Smooth muscle cell (in vitro differentiated cells): ENCODE data around the gene GBA3. TPM values are rescaled to one million over a fixed set of nuclear protein-coding genes. Genes with fewer than 3 reads are reported as not detected.

Source experiments
- DNase-seq: peaks from one replicate; lab custom pipeline; 2025; ENCODE audit not compliant: unreplicated experiment; lab: John Stamatoyannopoulos, UW
- H2AFZ ChIP-seq: fragments of 200-600 bp; sonication (generic); 2 replicates; pipeline ENCODE4 v1.6.0; 2016; ENCODE audit warnings: antibody characterized with exemption, low read depth, mild to moderate bottlenecking
- H3F3A ChIP-seq: fragments of 200-600 bp; sonication (generic); 2 replicates; pipeline ENCODE4 v1.6.0; 2017; ENCODE audit warnings: antibody characterized with exemption, low read depth
- H3K27ac ChIP-seq: fragments of 200-600 bp; sonication (generic); 2 replicates; pipeline ENCODE4 v1.5.1; 2016; ENCODE audit warnings: low read depth, mild to moderate bottlenecking
- H3K27me3 ChIP-seq: fragments of 200-600 bp; sonication (generic); 2 replicates; pipeline ENCODE4 v1.6.1; 2016; ENCODE audit warnings: low read depth, mild to moderate bottlenecking
- H3K36me3 ChIP-seq: fragments of 200-600 bp; sonication (generic); 2 replicates; pipeline ENCODE4 v1.5.1; 2016; ENCODE audit warnings: low read depth
- H3K4me1 ChIP-seq: fragments of 200-600 bp; sonication (generic); 2 replicates; pipeline ENCODE4 v1.5.1; 2016; ENCODE audit warnings: low read depth
- H3K4me2 ChIP-seq: fragments of 200-600 bp; sonication (generic); 2 replicates; pipeline ENCODE4 v1.6.0; 2016; ENCODE audit warnings: mild to moderate bottlenecking
- H3K4me3 ChIP-seq: fragments of 200-600 bp; sonication (generic); 2 replicates; pipeline ENCODE4 v1.5.1; 2016; ENCODE audit warnings: mild to moderate bottlenecking
- H3K79me2 ChIP-seq: fragments of 200-600 bp; sonication (generic); 2 replicates; pipeline ENCODE4 v1.6.0; 2016; ENCODE audit warnings: low read depth, mild to moderate bottlenecking
- H3K9ac ChIP-seq: fragments of 200-600 bp; sonication (generic); 2 replicates; pipeline ENCODE4 v1.6.0; 2016; ENCODE audit warnings: low read depth
- H3K9me3 ChIP-seq: fragments of 200-600 bp; sonication (generic); replicated peaks from 2 replicates; pipeline ENCODE4 v1.5.1; 2016; ENCODE audit warnings: low read depth
- H4K20me1 ChIP-seq: fragments of 200-600 bp; sonication (generic); 2 replicates; pipeline ENCODE4 v1.6.0; 2016; ENCODE audit warnings: low read depth
- CTCF ChIP-seq: fragments of 200-600 bp; sonication (generic); IDR thresholded peaks from 2 replicates; pipeline ENCODE4 v1.5.1; 2017; ENCODE audit warnings: borderline replicate concordance, mild to moderate bottlenecking, antibody characterized with exemption; ENCODE audit not compliant: insufficient read depth, poor library complexity, severe bottlenecking
- WGBS: methylation state at CpG from one replicate; pipeline ENCODE4 v1.1.7; 2016; ENCODE audit warnings: low lambda C conversion rate; 5-methylcytosine and 5-hydroxymethylcytosine counted together
- polyA plus RNA-seq: library from polyadenylated mRNA; unstranded; fragments of >200 nt; fragmentation: Nextera tagmentation; extraction: Ambion mirVana; gene quantifications from 2 replicates; pipeline ENCODE4 v1.2.1, GENCODE V29; 2016
- total RNA-seq: library from RNA; depleted of rRNA; stranded (reverse); fragments of >200 nt; gene quantifications from 2 replicates; pipeline ENCODE4 v1.2.3, GENCODE V29; 2014

The GBA3 gene
- total and polyA plus RNA-seq, 2 experiments from 2014 or later = not detected

- Histone ChIP-seq H3K4me3 (no peak overlapping the region), H3K27ac (no peak overlapping the region), H3K79me2 (no peaks in the 10 kb centered on the region), H2AFZ (no peak overlapping the region), H3K9me3 (no peaks in the 10 kb centered on the region), H3K9ac (no peak overlapping the region), H4K20me1 (no peaks in the 10 kb centered on the region), H3F3A (no peaks in the 10 kb centered on the region), H3K4me2 (no peak overlapping the region), H3K36me3 (no peaks in the 10 kb centered on the region), H3K27me3 (no peaks in the 10 kb centered on the region), H3K4me1 (no peaks in the 10 kb centered on the region)
- WGBS = 94% methylated on average over 4 of the region's 4 CpGs
- TF ChIP-seq CTCF = no peak
- no peak for DNase-seq
These were observed 19.8 kb upstream of the GBA3 start for GRCh38 chr4:22672944-22673343.

- no peak for DNase-seq
- Histone ChIP-seq H3K36me3 (no peaks in the 10 kb centered on the region), H3K79me2 (no peaks in the 10 kb centered on the region), H3K27ac (no peak overlapping the region), H3F3A (no peaks in the 10 kb centered on the region), H3K9ac (no peak overlapping the region), H4K20me1 (no peaks in the 10 kb centered on the region), H3K9me3 (no peaks in the 10 kb centered on the region), H3K27me3 (no peaks in the 10 kb centered on the region), H3K4me3 (no peak overlapping the region), H3K4me1 (no peaks in the 10 kb centered on the region), H2AFZ (no peak overlapping the region), H3K4me2 (no peak overlapping the region)
- no peak for TF ChIP-seq CTCF
- 89% methylated on average over 1 of the region's 1 CpG for WGBS
These were observed 18.0 kb upstream of the GBA3 start for GRCh38 chr4:22674700-22675099.

GRCh38 chr4:22676063-22676462 is 16.7 kb upstream of the GBA3 start:
- H3K27me3 ChIP-seq = no peaks in the 10 kb centered on the region
- no peak overlapping the region for H2AFZ ChIP-seq
- no peaks in the 10 kb centered on the region for H3K9me3 ChIP-seq
- no peaks in the 10 kb centered on the region for H3K4me1 ChIP-seq
- H3K79me2 ChIP-seq = no peaks in the 10 kb centered on the region
- no peak overlapping the region for H3K27ac ChIP-seq
- no peaks in the 10 kb centered on the region for H3K36me3 ChIP-seq
- TF ChIP-seq CTCF = no peak
- 93% methylated on average over 1 of the region's 1 CpG for WGBS
- H3K4me3 ChIP-seq = no peak overlapping the region
- no peak for DNase-seq
- H3K4me2 ChIP-seq = no peak overlapping the region
- H3F3A ChIP-seq = no peaks in the 10 kb centered on the region
- no peaks in the 10 kb centered on the region for H4K20me1 ChIP-seq
- H3K9ac ChIP-seq = no peak overlapping the region

GRCh38 chr4:22677780-22678179 is 15.0 kb upstream of the GBA3 start:
- WGBS = 80% methylated on average over 1 of the region's 1 CpG
- Histone ChIP-seq H2AFZ (no peak overlapping the region), H3K27ac (no peak overlapping the region), H4K20me1 (no peaks in the 10 kb centered on the region), H3K27me3 (no peaks in the 10 kb centered on the region), H3K4me1 (no peaks in the 10 kb centered on the region), H3F3A (no peaks in the 10 kb centered on the region), H3K9ac (no peak overlapping the region), H3K36me3 (no peaks in the 10 kb centered on the region), H3K9me3 (no peaks in the 10 kb centered on the region), H3K79me2 (no peaks in the 10 kb centered on the region), H3K4me2 (no peak overlapping the region), H3K4me3 (no peak overlapping the region)
- DNase-seq = no peak
- no peak for TF ChIP-seq CTCF
